ENCODE data around the gene CFAP92.

The CFAP92 gene

DNA sequence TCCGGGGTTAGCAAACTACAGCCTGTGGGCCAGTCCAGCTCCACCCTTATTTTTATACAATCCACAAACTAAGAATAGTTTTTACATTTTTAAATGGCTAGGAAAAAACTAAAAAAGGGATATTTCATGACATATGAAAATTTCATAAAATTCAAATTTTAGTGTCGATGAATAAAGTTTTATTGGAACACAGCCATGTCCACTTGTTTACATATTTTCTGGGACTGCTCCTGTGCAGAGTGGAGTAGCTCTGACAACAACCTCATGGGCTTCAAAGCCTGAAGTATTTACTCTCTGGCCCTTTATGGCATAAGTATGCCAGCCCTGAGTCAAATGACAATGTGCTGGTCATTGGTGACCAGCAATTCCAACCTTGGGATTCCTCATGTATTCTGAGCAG, 24.4 kb upstream of the CFAP92 start:
- H3K27ac ChIP-seq: no peak overlapping the region
- TF ChIP-seq, protein P1, sequence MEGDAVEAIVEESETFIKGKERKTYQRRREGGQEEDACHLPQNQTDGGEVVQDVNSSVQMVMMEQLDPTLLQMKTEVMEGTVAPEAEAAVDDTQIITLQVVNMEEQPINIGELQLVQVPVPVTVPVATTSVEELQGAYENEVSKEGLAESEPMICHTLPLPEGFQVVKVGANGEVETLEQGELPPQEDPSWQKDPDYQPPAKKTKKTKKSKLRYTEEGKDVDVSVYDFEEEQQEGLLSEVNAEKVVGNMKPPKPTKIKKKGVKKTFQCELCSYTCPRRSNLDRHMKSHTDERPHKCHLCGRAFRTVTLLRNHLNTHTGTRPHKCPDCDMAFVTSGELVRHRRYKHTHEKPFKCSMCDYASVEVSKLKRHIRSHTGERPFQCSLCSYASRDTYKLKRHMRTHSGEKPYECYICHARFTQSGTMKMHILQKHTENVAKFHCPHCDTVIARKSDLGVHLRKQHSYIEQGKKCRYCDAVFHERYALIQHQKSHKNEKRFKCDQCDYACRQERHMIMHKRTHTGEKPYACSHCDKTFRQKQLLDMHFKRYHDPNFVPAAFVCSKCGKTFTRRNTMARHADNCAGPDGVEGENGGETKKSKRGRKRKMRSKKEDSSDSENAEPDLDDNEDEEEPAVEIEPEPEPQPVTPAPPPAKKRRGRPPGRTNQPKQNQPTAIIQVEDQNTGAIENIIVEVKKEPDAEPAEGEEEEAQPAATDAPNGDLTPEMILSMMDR (conservative IDR thresholded peaks at IDR 0.05): no peak

DNA sequence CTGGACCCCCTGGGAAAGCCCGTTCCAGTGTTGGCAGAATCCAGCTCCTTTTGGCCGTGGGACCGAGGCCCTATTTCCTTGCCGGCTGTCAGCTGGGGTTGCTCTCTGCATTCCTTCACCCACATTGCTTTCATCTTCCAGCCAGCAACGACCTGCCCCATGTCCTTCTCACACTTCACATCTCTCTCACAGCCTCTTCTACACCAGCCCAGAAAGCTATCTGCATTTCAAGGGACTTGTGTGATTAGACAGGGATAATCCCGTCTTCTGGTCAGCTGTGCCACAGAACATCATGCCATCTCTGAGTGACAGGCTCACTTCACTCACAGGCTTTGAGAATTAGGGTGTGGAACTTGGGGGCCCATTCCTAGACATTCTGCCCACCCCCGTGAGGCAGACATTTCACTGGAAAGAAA, 23.6 kb upstream of the CFAP92 start:
- TF ChIP-seq, protein P1 (conservative IDR thresholded peaks at IDR 0.05): no peak
- H3K27ac ChIP-seq: no peak overlapping the region

DNA sequence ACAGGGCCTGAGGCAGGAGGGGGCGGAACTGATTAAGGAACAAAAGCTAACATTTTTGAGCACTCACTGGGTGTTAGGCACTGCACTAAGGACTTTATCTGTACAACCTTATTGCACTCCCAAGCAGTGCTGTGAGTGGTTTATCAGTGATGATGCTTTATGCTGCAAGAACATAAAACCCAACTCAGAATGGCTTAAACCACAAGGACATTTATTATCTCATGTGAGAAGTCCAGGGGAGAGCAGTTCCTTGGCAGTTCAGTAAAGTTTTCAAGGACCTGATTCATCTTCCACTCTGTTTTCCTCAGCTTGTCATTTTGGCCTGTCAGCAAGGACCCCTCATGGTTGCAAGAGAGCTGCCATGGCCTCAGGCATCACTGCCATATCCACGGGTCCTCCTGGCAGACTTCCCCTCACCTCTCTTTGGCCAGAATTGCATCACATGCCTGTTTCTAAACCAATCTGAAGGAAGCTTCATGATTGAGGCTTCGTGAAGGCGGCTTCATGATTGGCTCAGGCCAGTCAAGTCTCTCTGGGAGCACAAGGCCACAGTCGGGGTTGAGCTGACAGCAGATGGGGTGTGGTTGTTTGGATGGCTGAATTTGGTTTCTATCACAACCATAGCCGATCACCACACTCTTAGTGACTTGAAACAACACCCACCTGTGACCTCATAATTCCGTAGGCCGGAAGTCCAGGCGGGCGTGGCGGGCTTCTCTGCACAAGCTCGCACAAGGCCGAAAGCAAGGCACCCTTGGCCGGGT, 23.0 kb upstream of the CFAP92 start:
- TF ChIP-seq, protein P1 (conservative IDR thresholded peaks at IDR 0.05): no peak

DNA sequence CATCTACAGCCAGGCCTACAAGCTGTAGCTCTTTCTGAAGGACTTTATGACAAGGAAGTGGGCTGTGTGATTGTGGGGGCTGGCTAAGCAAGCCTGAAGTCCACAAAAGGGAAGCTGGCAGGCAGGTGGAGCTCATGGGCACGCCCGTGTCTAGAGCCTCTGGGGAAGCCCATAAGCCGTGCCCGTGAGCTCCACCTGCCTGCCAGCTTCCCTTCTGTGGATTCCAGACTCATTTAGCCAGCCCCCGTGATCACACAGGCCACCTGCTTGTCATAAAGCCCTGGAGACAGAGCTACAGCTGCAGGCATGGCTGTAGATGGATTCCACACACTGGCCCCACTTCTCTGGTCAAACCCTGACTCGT, 22.5 kb upstream of the CFAP92 start:
- no peak overlapping the region for H3K27ac ChIP-seq
- TF ChIP-seq, protein P1 (conservative IDR thresholded peaks at IDR 0.05): no peak; the same call in 1 of the 2 replicates

More for the DNA sequence above, 23.0 kb upstream of the CFAP92 start:
- no peak overlapping the region for H3K27ac ChIP-seq

DNA sequence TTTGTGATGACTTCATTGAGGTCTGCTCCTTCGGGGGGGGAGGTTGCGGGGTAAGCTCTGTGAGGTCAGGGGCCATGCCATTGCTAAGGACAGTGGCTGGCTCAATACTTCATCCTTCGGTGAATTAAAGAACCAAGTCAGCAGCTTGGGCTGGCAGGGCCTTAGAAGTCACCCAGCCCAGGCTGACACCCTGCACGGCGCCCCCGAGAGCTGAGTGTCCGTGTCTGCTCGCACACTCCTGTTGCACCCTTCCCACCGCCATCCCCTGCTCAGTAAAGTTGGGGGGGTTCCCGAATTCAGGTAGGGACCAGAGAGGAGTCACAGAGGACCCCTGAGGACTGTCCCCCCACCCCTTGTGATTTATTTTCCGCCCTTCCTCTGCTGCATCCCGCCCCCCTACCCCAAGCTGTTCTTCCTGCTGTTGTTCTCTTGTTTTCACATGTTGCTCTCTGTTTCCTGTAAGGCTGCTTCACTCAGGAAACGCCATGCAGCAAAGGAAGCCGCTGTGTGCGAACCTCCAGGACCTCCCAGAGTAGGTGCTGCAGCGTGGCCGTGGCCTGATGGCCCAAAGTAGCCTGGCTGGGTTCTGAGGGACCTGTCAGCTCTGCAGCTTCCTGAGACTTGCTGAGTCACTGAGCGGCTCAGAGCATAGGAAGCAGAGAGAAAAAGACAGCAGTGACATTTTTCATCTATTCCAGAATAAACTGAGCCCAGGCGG, 21.7 kb upstream of the CFAP92 start:
- TF ChIP-seq, protein P1 (conservative IDR thresholded peaks at IDR 0.05): no peak
- no peak overlapping the region for H3K27ac ChIP-seq

DNA sequence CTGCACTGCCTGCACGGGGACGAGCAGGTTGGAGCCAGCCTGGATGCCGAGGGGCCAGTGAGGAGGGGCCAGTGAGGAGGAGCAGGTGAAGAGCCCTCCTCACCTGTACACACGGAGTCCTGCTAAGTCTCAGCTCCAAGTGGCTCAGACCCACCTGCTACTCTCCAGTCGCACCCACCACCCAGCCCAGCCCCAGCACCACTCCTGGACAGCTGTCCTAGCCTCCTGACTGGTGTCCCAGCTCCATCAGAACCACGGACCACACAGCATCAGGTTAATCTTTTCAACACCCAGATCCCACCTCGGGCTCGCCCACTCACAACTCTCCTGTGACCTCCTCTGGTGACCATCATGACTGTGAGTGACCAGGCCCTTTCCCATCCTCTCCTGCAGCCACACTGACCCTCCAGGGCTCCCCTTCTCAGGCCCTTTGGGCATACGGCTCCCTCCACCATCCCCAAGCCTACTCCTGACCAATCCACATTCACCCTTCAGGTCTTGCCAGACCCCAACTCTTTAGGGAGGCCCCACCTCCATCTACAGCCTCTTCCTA, 21.0 kb upstream of the CFAP92 start:
- TF ChIP-seq, protein P1 (conservative IDR thresholded peaks at IDR 0.05): no peak

DNA sequence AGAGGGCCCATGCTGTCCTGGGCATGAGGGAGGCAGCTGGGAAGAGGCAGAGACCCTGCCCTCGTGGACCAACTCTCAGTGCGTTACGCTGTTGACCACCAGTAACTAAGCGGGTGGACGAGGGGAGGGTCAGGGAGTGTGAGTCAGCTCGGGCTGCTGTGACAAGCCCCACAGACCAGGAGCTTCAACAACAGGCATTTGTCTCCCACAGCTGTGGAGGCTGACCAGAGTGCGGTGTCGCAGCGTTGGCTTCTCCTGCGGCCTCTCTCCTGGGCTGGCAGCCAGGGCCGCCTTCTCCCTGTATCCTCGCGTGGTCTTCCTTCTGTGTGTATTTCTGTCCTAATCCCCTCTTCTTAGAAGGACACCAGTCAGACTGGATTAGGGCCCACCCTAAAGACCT, 20.3 kb upstream of the CFAP92 start:
- TF ChIP-seq, protein P1 (conservative IDR thresholded peaks at IDR 0.05): no peak
- no peak overlapping the region for H3K27ac ChIP-seq

More for the DNA sequence above, 21.0 kb upstream of the CFAP92 start:
- H3K27ac ChIP-seq: no peak overlapping the region
